HepG2 (cell line): ENCODE data around the gene TUBB. TPM values are rescaled to one million over a fixed set of nuclear protein-coding genes. Genes with fewer than 3 reads are reported as not detected.

ENCODE experiments used
- AFF4 ChIP-seq: sonication (generic); formaldehyde crosslinking; IDR thresholded peaks from 2 replicates; pipeline ENCODE4 v1.4.0; 2020; ENCODE audit warnings: missing genetic modification reagents
- EED ChIP-seq: sonication (generic); formaldehyde crosslinking; IDR thresholded peaks from 2 replicates; pipeline ENCODE4 v1.5.0; 2020; ENCODE audit warnings: mild to moderate bottlenecking, missing genetic modification reagents
- ELF1 ChIP-seq: sonication (generic); formaldehyde crosslinking; IDR thresholded peaks from 2 replicates; pipeline ENCODE4 v1.4.0; 2020; ENCODE audit warnings: missing genetic modification reagents
- FOXP4 ChIP-seq: sonication (generic); formaldehyde crosslinking; IDR thresholded peaks from 2 replicates; pipeline ENCODE4 v1.4.0; 2020; ENCODE audit warnings: missing genetic modification reagents
- GATAD1 ChIP-seq: IDR thresholded peaks from 2 replicates; pipeline ENCODE4 v1.6.1; 2016; ENCODE audit warnings: missing genetic modification reagents, missing compliant biosample characterization
- HMGXB3 ChIP-seq: sonication (generic); formaldehyde crosslinking; IDR thresholded peaks from 2 replicates; pipeline ENCODE4 v1.4.0; 2020; ENCODE audit warnings: missing genetic modification reagents, borderline replicate concordance
- KDM3A ChIP-seq: IDR thresholded peaks from 2 replicates; pipeline ENCODE4 v1.6.1; 2018; ENCODE audit warnings: low read depth, missing compliant biosample characterization
- PCBP1 ChIP-seq: fragments of 200-400 bp; formaldehyde crosslinking; IDR thresholded peaks from 2 replicates; pipeline ENCODE4 v1.6.1; 2017; ENCODE audit warnings: mild to moderate bottlenecking, low read depth, low read length, borderline replicate concordance
- SSRP1 ChIP-seq: IDR thresholded peaks from 2 replicates; pipeline ENCODE4 v1.6.1; 2016; ENCODE audit warnings: control low read depth
- ZNF574 ChIP-seq: sonication (generic); formaldehyde crosslinking; IDR thresholded peaks from 2 replicates; pipeline ENCODE4 v1.4.0; 2020; ENCODE audit warnings: missing genetic modification reagents
- ZNF75D ChIP-seq: sonication (generic); formaldehyde crosslinking; IDR thresholded peaks from 2 replicates; pipeline ENCODE4 v1.8.1; 2023; ENCODE audit warnings: missing genetic modification reagents, mild to moderate bottlenecking, borderline replicate concordance
- ZNF850 ChIP-seq: sonication (generic); formaldehyde crosslinking; conservative IDR thresholded peaks from 2 replicates; pipeline ENCODE4 v1.9.0; 2021; ENCODE audit warnings: mild to moderate bottlenecking, missing genetic modification reagents
- polyA plus RNA-seq, 8 experiments: library from polyadenylated mRNA; depleted of rRNA in 3 of 8; stranded (reverse) in 7 of 8; unstranded in 1 of 8; fragments of >200 nt; fragmentation: Illumina TruSeq in 4 of 8; extraction: Trizol in 4 of 8; gene quantifications; 2 replicates each; pipeline versions ENCODE4 v1.2.1 to v1.2.3, GENCODE V29; 2011 to 2016; ENCODE audit warnings: low read depth in 4 of 8, missing spikeins in 1 of 8, mixed read lengths in 1 of 8; ENCODE audit not compliant: insufficient read depth in 1 of 8
- total RNA-seq, 5 experiments: library from RNA; depleted of rRNA; stranded (reverse); fragments of >200 nt; fragmentation: Illumina TruSeq; extraction: Trizol; gene quantifications; 2 replicates each; pipeline ENCODE4 v1.2.3, GENCODE V29; 2016; ENCODE audit warnings: low read depth in 1 of 5
- TF ChIP-seq, protein P1 (sequence below): sonication (generic); formaldehyde crosslinking; IDR thresholded peaks from 2 replicates; pipeline ENCODE4 v1.5.0; 2020; ENCODE audit warnings: missing genetic modification reagents

Gene TUBB
- total and polyA plus RNA-seq, 2 of the 13 experiments (the other 11 are each of a cell fraction or from before 2014, with no cell fraction given): 911 to 1,163 TPM

GRCh38 chr6:30743099-30744053 lies 23.2 kb downstream of the TUBB start (continued):
- TF ChIP-seq AFF4 (CRISPR knock-in tag): peak; percentile 91; the same call in 1 of the 2 replicates
- TF ChIP-seq ELF1 (CRISPR knock-in tag): peak; percentile 25; the same call in 1 of the 2 replicates
- TF ChIP-seq KDM3A (CRISPR knock-in tag): peak; percentile 19; the same call in 1 of the 2 replicates
- TF ChIP-seq SSRP1 (CRISPR knock-in tag): peak; percentile 99
- no peak for TF ChIP-seq FOXP4 (CRISPR knock-in tag)
- 0 out of 2 replicates have a peak, but pooled peaks have one; percentile 27 for TF ChIP-seq ZNF850
- no peak for TF ChIP-seq ZNF75D (CRISPR knock-in tag)
- TF ChIP-seq HMGXB3: peak; percentile 13; the same call in 1 of the 2 replicates
- no peak for TF ChIP-seq GATAD1
- no peak for TF ChIP-seq ZNF574 (CRISPR knock-in tag)
- TF ChIP-seq, protein P1, sequence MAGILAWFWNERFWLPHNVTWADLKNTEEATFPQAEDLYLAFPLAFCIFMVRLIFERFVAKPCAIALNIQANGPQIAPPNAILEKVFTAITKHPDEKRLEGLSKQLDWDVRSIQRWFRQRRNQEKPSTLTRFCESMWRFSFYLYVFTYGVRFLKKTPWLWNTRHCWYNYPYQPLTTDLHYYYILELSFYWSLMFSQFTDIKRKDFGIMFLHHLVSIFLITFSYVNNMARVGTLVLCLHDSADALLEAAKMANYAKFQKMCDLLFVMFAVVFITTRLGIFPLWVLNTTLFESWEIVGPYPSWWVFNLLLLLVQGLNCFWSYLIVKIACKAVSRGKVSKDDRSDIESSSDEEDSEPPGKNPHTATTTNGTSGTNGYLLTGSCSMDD (CRISPR knock-in tag): peak; percentile 12; the same call in 1 of the 2 replicates
- 0 out of 2 replicates have a peak, but pooled peaks have one; percentile 13 for TF ChIP-seq PCBP1
- TF ChIP-seq EED (CRISPR knock-in tag): no peak
